ENCODE measurements around the gene CLRN3.

CLRN3 gene, protein sequence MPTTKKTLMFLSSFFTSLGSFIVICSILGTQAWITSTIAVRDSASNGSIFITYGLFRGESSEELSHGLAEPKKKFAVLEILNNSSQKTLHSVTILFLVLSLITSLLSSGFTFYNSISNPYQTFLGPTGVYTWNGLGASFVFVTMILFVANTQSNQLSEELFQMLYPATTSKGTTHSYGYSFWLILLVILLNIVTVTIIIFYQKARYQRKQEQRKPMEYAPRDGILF
- 0 reads per million in 2 donors for total RNA-seq

- no peak for DNase-seq
Observed at GRCh38 chr10:127892743-127893142, at the start of gene CLRN3. Gene CLRN3 (minus strand): TSS chr10:127892941. CDS start chr10:127892784, 157 bp downstream.

GRCh38 chr10:127940866-127941640 is 48.3 kb upstream of the CLRN3 start:
- DNase-seq, result no peak

DNA sequence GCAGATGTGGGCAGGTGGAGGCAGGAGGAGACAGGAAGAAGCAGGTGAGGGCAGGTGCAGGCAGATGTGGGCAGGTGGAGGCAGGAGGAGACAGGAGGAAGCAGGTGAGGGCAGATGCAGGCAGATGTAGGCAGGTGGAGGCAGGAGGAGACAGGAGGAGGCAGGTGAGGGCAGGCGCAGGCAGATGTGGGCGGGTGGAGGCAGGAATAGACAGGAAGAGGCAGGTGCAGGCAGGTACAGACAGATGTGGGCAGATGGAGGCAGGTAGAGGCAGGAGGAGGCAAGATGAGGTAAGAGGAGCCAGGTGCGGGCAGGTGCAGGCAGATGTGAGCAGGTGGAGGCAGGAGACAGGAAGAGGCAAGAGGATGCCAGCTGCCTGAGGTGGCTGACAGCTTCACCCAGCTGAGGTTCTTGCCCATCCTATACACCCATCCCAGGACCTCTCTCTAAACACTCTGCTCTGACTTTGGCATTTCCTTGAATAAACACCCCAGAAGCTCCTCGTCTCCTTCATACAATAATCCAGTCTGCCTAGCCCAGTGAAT is 47.1 kb upstream of the CLRN3 start:
- no peak for DNase-seq

DNA sequence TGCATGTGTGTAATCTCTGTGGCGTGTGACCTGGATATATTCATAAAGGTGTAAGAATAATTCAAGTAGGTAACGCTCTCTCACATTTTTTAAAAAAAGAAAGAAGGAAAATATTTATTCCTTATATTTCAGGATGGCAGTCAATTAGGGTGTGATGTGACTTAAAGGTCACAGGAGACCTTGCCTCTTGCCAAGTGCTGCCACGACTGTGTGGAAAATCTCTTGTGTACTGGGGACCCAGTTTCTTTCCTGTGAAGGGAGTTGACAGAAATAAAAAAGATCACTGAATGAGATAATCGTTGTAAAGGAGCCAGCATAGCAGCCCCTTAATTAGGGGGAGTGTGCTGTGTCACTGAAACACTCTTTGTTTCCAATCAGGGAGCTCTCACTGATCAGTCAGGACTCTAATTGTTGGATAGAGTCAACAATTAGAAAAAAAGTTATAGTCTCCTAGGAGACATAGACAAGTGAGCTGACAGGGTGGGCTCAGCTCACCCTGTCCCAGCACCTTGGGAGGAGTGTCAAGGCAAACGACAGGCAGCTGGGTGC is 45.2 kb upstream of the CLRN3 start:
- DNase-seq, result no peak

- DNase-seq, result no peak
Observed at GRCh38 chr10:127937069-127937468, 44.3 kb upstream of the CLRN3 start.

- no peak for DNase-seq
Observed at GRCh38 chr10:127935071-127935561, 42.4 kb upstream of the CLRN3 start.

- no peak for DNase-seq
Observed at GRCh38 chr10:127934383-127934782, 41.6 kb upstream of the CLRN3 start.

DNA sequence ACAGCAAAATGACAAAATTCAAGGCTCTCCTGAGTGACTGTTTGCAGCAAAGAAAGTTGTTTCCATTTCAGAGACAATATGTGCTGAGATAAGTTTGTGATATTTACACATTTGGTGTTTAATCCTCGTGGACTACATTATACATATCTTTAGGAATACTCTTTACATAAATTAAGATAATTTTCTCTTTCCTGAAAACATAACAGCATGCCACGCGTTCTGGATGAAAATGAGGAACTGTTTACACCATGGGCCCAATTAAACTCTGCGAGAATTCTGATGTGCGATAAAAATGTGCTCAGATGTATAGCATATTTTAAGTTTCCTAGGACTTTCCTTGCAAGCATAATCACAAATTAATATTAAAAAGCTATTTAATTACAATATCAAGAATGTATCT is 40.5 kb upstream of the CLRN3 start:
- no peak for DNase-seq

GRCh38 chr10:127932521-127933270 is 40.0 kb upstream of the CLRN3 start:
- no peak for DNase-seq

- DNase-seq, result no peak
Observed at GRCh38 chr10:127928021-127928806, 35.5 kb upstream of the CLRN3 start.

DNA sequence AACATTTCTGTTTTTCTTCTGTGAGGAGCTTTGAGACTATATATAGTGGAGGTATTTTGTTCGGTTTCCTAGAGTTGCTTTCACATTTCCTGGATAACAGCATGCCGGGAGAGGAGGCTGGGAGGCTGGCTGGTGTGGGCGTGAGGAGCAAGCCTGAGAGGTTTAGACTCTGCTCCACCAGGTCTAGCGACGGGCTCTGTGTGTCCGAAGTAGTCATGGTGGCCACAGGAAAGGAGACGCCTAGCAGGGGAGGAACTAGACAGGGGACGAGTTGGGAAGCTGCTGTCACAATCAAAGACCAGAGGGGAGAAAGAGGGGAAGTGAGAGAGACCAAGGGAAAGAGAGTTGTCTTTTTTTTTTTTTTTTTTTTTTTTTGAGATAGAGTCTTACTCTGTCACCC is 33.7 kb upstream of the CLRN3 start:
- no peak for DNase-seq

GRCh38 chr10:127925471-127926207 is 32.9 kb upstream of the CLRN3 start:
- no peak for DNase-seq

DNA sequence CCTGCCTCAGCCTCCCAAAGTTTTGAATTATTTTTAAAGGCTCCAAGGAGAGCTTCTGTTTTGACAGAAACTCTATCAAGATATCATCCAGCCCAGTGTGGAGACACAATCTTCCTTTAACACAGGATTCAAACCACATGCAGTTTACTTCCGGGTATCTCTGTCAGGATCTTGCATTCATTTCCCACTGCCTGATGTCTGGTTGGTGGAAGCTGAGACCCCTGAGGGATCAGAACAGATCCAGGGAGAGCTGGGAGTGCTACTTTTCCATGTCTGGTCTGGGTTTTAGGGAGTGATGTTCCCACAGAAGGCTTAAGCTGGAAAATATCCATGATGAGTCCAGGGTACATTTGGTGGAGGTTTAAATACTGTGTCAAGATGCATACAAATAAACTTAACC is 30.9 kb upstream of the CLRN3 start:
- no peak for DNase-seq

GRCh38 chr10:127922675-127923366 is 30.1 kb upstream of the CLRN3 start:
- no peak for DNase-seq

DNA sequence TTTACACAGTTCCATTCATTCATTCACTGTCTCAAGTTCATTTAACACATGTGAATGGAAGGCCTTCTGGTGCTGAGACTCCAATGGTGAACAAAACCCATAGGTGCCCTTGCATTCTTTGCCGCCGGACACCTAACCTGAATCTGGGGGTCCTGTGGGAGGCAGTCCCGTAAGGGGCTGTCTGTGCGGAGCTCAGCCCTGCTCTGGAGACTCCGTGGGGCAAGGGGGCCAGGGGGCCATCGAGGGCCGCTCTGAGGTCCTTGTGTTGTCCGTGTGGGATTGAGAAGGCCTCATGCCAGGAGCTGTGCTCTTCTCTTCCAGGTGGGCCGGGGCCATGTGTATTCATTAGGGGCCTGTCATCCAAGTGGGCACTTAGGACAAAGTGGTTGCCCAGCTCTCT is 29.5 kb upstream of the CLRN3 start:
- no peak for DNase-seq

DNA sequence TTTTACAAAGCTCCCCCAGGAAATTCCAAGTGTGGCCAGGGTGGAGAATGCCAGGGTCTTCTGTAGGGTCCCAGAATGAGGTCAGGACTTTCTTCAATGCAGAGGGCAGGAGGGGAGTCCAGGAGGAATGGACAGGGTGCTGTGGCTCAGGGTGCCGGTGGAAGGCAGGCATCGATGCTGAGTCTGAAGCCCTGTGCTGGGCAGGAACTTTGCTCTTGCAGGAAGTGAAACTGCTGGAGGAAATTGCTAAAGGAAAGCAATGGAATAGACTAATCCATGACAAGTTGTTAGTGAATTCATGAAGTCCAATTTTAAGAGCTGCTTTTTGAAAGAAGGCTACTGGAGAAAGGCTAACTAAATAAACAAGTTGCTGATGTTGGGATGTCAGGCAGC is 29.0 kb upstream of the CLRN3 start:
- no peak for DNase-seq

DNA sequence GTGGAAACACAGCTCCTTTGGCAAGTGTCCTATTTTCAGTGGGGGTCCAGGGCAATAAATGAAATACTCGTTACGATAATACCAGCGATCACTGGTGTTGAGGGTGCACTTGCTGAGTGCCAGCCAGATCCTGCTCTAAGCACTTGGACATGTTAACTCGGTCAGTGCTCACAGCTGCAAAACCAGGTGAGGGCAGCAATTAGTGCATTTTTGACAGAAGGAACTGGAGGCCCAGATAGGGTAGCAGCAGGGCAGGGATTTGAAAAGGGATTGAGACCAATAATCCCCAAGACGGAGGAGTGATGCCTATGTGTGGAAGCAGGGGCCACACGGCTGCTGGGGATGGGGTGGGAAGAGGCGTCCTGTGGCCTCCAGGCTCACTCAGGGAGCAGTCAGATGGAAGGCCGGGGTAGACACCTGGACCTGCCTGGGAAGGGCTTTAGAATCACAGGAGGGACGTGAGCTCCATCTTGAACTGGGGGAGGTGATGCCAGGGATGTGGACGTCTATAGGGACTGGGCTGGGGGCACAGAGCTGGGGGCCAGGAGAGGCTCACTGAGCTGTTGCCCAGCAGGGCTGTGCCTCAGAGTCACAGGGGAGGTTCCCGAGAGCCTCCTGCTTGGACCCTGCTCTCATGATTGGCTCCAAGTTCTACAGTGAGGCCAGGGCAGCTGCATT is 28.5 kb upstream of the CLRN3 start:
- no peak for DNase-seq

DNA sequence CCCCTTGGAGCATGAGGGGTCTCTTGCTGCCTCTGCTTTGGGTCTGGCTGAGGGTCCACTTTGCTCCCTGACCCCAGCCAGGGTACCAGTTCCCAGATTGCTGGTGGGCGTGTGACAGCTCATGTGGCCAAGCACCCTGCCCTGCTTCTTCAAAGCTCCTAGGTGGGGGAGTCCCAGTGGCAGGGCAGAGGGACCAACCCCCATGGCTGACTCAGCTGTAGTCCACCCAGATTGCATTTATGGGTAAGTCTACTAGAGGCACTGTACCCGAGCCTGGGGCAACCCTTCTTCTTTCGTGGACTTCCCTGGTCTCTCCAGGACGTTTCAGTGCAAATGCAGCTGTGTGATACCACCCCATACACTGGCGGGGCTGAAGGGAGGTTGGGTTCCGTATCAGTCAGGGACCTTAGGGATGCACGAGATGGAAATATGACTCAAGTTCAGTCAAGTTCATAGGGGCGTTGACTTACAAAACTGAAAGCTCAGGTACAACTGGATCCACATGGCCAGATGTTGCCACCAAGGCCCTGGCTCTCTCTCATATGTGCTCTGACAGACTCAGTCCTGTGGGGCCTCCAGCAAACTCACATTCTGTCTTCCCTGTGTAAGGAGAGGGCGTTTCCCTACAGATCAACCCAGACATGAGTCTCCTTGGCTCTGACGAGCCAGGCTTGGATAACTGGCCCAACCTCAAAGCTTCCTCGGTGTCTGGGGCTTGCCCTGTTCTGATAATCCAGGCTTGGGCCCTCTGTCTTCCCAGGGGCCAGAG is 27.7 kb upstream of the CLRN3 start:
- no peak for DNase-seq

Measured in T-helper 2 cell (primary cell).